VCaP (cell line): Measurements from ENCODE around the gene HOXB8.

ENCODE experiments used
- H3K27ac ChIP-seq: fragments of 450-650 bp; 2 replicates; pipeline ENCODE4 v1.5.1; 2017
- CTCF ChIP-seq: fragments of 450-650 bp; conservative IDR thresholded peaks from 2 replicates; pipeline ENCODE4 v1.5.1; 2017; ENCODE audit warnings: mild to moderate bottlenecking, moderate library complexity

The HOXB8 gene

GRCh38 chr17:48564188-48565021 is 50.7 kb downstream of the HOXB8 start:
- TF ChIP-seq CTCF, result no peak
- no peak overlapping the region for H3K27ac ChIP-seq

- TF ChIP-seq CTCF, result no peak
- no peak overlapping the region for H3K27ac ChIP-seq
Measured at GRCh38 chr17:48563867-48564187, 51.3 kb downstream of the HOXB8 start.

GRCh38 chr17:48563385-48563838 is 51.7 kb downstream of the HOXB8 start:
- no peak overlapping the region for H3K27ac ChIP-seq
- no peak for TF ChIP-seq CTCF

- TF ChIP-seq CTCF, result no peak
- no peak overlapping the region for H3K27ac ChIP-seq
Measured at GRCh38 chr17:48562934-48563333, 52.2 kb downstream of the HOXB8 start.
